ENCODE data around the gene CABCOCO1.

The CABCOCO1 gene

GRCh38 chr10:61785473-61786105 is 122.9 kb downstream of the CABCOCO1 start:
- peak; percentile 67 for DNase-seq (ENCODE audit: low read depth)

GRCh38 chr10:61786728-61787127 is 124.0 kb downstream of the CABCOCO1 start:
- DNase-seq (ENCODE audit: low read depth): peak; percentile 77

- no peak for DNase-seq (ENCODE audit: low read depth)
These were observed 124.4 kb downstream of the CABCOCO1 start for GRCh38 chr10:61787170-61787569.

GRCh38 chr10:61789031-61789430 is 126.3 kb downstream of the CABCOCO1 start:
- no peak for DNase-seq (ENCODE audit: low read depth)

DNA sequence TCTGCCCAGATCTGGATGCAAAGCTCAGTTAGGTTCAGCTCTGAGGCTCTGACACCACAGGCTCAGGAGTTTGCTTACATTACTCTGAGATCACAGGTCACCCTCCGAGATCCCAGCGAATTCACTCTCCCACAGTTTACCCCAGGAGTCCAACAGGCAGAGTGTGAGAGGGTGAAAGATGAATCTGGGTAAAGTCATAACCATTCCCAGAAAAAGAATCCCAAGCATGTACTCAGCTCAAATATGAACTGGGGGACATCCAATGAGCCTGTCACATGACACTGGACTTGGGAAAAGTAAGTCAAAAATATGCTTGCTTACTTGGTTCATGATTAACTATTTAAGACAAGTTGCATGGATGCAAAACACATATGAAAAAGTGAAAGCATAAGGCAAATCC is 128.5 kb downstream of the CABCOCO1 start:
- peak; percentile 81 for DNase-seq (ENCODE audit: low read depth)

DNA sequence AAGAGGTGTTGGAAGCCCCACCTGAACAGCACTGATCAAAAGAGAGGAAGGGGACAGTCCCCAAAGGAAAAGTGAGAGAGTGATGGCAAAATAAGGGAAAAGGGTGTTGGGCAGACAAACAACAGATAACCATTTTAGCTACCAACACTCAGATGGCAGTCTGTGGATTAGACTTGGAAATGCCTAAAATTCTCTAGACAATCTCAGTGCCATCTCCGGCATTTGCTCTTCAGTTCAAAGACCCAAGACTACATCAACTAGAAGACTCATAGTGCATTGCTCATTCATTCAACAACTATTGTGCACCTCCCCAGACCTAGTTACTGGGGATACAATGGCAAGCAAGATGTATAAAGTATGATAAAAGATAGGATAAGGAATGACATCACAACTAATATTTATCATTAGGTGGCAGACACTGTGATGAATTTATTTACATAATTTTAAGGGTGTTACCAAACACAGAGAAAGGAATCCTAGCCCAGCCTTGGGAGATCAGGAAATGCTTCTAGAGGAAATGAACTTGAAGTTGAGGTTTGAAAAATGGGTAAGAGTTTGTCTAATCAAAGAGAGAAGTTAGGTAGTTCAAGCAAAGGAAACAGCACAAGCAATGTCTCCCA is 129.5 kb downstream of the CABCOCO1 start:
- no peak for DNase-seq (ENCODE audit: low read depth)

- DNase-seq (ENCODE audit: low read depth): no peak
These were observed 130.2 kb downstream of the CABCOCO1 start for GRCh38 chr10:61792921-61793320.

- DNase-seq (ENCODE audit: low read depth): peak; percentile 79
These were observed 131.3 kb downstream of the CABCOCO1 start for GRCh38 chr10:61793760-61794703.

GRCh38 chr10:61795147-61795546 is 132.4 kb downstream of the CABCOCO1 start:
- no peak for DNase-seq (ENCODE audit: low read depth)

GRCh38 chr10:61795551-61795950 is 132.8 kb downstream of the CABCOCO1 start:
- no peak for DNase-seq (ENCODE audit: low read depth)

DNA sequence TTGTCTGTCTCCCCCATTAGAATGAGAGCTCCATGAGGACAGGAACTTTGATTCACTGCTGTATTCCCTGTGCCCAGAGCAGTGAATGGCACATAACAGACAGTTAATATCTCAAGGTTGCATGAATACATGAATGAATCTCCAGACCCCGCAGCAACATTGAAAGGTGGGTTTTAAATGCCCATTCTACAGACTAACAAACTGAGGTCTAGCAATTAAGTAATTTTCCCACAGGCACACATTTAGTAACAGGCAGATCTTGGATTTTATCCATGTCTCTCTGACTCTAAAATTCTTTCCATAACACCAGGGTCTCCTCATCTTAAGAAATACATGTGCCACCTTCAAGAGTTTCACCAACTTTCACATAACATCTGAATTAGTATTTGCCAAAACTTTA is 134.1 kb downstream of the CABCOCO1 start:
- no peak for DNase-seq (ENCODE audit: low read depth)

- DNase-seq (ENCODE audit: low read depth): no peak
These were observed 134.8 kb downstream of the CABCOCO1 start for GRCh38 chr10:61797304-61798153.

DNA sequence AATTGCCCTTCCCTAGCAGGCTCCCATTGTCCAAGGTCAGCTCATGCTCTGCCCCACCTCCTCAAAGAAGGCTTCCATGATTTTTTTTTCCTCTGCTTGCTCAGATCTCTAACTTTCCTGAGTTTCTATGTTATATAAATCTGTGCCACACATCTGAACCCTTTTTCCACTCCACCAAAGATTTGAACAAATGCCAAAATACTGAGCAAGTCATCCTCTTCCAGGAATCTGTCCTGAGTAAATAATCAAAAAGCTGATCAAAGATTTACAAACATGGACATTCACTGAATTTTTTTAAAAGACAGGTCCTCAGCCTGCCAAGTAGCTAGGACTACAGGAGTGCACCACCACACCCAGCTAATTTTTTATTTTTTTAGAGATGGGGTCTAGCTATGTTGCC is 136.0 kb downstream of the CABCOCO1 start:
- DNase-seq (ENCODE audit: low read depth): no peak

GRCh38 chr10:61801484-61801883 is 138.8 kb downstream of the CABCOCO1 start:
- DNase-seq (ENCODE audit: low read depth): no peak

DNA sequence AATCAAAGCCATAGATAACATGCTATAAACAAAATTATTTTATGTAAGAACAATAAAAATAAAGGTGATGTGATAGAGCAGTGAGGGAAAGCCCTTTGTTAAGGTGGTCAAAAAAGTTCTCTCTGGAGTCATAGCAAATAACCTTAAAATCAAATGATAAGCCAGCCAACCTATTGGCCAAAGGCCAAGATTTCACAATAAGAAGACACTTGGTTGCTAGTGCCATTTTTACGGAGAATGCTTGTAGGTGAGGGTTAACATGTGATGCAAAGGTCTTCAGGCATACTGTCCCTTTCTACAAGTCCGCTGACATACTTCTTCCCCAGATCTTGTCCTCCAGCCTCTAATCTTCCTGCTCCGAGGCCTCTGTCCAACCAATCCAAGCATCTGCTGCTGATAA is 140.5 kb downstream of the CABCOCO1 start:
- DNase-seq (ENCODE audit: low read depth): no peak

DNA sequence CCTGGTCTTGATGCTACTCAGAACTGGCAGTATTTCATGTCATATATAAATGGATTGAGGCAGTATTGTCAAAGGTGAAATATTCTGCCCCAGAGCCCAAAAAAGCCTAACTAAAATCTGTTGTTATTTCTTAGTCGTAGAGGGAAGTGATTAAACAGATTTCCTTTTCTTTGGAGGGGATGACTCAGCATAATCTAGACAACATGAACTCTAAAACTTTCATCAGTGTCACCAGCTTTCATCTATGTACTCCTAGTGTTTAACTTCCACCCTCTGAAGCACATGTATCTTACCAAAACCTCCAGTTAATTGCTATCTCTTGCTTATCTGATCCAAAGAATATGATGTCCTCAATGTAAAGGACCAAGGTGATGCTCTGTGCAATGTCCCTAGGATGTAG is 141.7 kb downstream of the CABCOCO1 start:
- DNase-seq (ENCODE audit: low read depth): peak; percentile 21

GRCh38 chr10:61805091-61805490 is 142.4 kb downstream of the CABCOCO1 start:
- DNase-seq (ENCODE audit: low read depth): no peak

DNA sequence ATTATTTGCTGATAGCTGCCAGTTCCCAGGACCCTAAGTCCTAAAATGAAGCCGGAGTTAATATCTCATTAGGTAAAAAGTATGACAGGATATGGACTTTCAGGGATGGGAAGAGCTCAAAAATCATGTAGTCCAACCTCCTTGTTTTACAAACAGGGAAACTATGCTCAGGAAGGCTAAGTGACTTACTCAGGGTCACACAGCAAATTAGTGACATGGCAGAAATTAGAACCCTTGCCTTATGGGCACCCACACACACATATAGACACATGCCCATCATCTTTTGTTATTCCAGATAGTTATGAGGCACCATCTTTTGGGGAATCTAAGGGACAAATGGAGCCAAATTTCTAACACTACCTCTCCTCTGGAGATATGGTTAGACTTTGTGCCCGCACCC is 147.5 kb downstream of the CABCOCO1 start:
- DNase-seq (ENCODE audit: low read depth): no peak

DNA sequence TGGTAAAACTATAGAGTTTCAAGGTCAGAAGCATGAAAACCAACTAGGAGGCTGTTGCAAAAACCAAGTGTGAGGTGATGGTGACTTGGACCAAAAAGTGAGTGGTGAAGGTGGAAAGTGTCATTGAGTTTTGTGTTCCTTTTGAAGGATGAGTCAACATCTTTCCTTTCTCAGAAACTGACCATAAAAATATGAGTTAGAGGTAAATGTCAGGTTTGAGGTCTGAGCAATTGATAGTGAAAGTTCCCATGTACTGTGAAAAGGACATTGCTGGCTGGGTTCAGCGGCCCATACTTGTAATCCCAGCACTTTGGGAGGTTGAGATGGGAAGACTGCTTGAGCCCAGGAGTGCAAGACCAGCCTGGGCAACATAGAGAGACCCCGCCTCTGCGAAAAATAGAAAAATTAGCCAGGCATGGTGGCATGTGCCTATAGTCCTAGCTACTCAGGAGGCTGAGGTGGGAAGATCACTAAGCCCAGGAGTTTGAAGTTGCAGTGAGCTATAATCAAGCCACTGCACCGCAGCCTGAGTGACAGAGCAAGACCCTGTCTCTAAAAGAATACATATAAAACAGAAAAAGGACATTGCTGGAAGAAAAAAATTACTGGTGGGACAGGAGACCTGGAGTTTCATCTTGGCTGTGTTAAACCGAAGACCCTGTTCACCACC is 149.5 kb downstream of the CABCOCO1 start:
- DNase-seq (ENCODE audit: low read depth): no peak

DNA sequence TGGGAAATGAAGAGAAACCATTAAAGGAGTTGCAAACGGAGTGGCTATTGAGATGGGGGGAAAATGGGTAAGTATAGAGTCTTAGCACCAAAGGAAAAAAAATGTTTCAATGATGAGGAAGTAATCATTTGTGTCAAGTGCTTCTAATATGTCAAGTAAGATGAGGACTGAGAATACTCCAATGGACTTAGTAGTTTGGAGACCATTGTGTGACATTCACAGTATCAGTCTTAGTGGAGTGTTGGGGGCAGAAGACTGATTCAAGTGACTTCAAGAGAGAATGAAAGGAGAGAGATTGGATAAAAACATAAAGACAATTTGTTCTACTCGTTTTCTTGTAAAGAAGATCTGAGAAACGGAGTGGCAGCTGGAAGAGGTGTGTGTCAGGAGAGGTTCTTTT is 150.2 kb downstream of the CABCOCO1 start:
- no peak for DNase-seq (ENCODE audit: low read depth)

GRCh38 chr10:61814160-61814559 is 151.4 kb downstream of the CABCOCO1 start:
- DNase-seq (ENCODE audit: low read depth): no peak

All from fibroblast of gingiva (primary cell).